ENCODE measurements around the gene ARHGEF26.

ARHGEF26 gene

DNA sequence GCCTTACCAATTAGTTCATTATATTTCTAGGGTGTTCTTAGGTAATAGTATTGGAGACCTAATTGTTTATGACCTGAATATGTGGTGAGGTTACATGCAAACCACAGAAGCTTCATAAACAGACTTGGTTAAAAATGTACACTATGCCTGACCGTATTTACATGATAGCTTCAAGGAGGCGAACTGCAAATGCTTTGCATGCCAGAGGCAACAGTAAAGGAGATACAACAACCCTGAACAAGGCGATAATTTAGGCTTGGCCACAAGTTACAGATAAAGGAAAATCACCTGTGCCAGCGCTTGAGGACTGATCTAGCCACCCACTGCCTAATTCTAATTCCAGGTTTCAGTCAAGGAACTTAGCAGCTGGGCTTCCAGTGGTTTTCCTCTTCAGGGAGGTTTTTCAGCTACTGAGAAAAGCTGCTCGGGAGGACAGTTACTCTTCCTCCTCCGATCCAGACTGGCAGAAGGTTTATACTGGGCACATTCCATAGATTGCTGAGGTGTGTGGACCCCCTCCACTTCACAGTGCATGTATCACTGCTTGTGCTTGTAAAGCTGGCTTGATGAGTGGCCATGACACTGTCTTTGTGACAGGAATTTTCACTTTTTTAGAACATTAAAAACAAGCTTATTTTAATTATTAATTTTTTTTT, 107.5 kb downstream of the ARHGEF26 start:
- TF ChIP-seq, protein P1, sequence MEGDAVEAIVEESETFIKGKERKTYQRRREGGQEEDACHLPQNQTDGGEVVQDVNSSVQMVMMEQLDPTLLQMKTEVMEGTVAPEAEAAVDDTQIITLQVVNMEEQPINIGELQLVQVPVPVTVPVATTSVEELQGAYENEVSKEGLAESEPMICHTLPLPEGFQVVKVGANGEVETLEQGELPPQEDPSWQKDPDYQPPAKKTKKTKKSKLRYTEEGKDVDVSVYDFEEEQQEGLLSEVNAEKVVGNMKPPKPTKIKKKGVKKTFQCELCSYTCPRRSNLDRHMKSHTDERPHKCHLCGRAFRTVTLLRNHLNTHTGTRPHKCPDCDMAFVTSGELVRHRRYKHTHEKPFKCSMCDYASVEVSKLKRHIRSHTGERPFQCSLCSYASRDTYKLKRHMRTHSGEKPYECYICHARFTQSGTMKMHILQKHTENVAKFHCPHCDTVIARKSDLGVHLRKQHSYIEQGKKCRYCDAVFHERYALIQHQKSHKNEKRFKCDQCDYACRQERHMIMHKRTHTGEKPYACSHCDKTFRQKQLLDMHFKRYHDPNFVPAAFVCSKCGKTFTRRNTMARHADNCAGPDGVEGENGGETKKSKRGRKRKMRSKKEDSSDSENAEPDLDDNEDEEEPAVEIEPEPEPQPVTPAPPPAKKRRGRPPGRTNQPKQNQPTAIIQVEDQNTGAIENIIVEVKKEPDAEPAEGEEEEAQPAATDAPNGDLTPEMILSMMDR (IDR thresholded peaks at IDR 0.05; ENCODE audit: low read length, missing control alignments): no peak
- no peak overlapping the region for H3K4me3 ChIP-seq (replicated peaks; ENCODE audit: low read depth, low read length)
- no peak for DNase-seq (ENCODE audit: low read depth)

DNA sequence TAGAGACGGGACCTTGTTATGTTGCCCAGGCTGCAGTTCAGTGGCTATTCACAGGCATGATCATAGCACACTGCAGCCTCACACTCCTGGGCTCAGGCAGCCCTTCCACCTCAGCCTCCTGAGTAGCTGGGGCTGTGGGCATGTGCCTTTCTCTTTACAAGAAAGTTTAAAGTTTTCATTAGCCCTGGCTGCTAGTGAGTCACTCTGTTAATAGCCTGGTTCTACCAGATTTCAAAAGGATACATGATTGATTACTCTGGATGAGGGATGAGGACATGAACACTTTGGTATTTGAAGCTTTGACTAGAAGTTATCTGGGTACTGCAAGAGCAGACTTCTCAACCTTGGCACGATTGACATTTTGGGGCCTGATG, 108.0 kb downstream of the ARHGEF26 start:
- TF ChIP-seq, protein P1 (IDR thresholded peaks at IDR 0.05; ENCODE audit: low read length, missing control alignments): no peak
- DNase-seq (ENCODE audit: low read depth): no peak
- H3K4me3 ChIP-seq (replicated peaks; ENCODE audit: low read depth, low read length): no peak overlapping the region

DNA sequence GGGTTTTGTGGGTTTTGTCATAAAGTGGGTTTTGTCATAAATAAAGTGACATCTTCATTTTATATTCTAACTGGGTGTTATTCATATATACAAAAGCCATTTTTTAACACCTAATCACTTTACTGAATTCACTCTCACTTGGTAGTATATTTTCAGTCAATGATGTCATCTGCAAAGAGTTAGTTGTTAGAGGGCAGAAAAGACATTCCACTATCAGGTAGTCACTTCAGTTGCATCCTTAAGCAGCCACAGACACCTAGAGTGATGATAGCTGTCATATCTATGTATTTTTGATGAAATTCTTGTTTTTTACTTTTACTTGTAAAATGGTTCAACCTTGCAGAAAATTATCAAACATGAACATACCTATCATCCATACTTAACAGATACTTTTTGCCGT, 114.1 kb downstream of the ARHGEF26 start:
- H3K4me3 ChIP-seq (replicated peaks; ENCODE audit: low read depth, low read length): no peak overlapping the region
- TF ChIP-seq, protein P1 (IDR thresholded peaks at IDR 0.05; ENCODE audit: low read length, missing control alignments): no peak
- no peak for DNase-seq (ENCODE audit: low read depth)

DNA sequence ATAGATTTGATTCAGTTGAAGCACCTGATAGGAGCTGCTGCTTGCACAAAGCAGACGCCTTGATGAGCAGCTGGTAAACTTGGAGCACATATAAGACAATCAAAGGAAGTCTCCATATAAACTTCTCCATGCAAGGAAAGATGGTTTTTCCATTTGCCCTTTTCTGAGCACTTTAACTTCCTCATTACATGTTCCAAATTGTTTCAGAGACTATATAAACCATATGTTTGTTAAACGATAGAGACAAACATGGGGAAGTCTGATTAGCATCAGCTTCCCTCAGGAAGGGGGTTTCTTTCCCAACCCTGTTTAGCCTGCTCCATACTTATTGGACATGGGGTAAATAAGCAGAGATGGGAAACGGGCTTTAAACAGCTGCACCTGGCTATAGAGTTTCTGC, 115.1 kb downstream of the ARHGEF26 start:
- TF ChIP-seq, protein P1 (IDR thresholded peaks at IDR 0.05; ENCODE audit: low read length, missing control alignments): no peak
- no peak overlapping the region for H3K4me3 ChIP-seq (replicated peaks; ENCODE audit: low read depth, low read length)
- no peak for DNase-seq (ENCODE audit: low read depth)

DNA sequence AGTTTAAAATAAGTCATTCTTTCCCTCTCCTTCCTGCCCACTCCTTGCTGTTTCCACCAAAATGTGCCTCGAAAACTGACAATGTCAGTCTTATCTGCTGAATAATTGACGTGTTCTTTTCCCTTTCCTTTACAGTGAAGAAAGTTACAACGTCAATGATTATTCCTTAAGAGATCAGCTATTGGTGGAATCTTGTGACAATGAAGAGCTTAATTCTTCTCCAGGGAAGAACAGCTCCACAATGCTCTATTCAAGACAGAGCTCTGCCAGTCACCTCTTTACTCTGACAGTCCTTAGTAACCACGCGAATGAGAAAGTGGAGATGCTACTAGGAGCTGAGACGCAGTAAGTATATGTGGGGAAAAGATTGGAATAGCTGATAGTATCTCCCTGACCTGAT, 119.0 kb downstream of the ARHGEF26 start:
- no peak for DNase-seq (ENCODE audit: low read depth)
- TF ChIP-seq, protein P1 (IDR thresholded peaks at IDR 0.05; ENCODE audit: low read length, missing control alignments): no peak
- no peak overlapping the region for H3K4me3 ChIP-seq (replicated peaks; ENCODE audit: low read depth, low read length)

DNA sequence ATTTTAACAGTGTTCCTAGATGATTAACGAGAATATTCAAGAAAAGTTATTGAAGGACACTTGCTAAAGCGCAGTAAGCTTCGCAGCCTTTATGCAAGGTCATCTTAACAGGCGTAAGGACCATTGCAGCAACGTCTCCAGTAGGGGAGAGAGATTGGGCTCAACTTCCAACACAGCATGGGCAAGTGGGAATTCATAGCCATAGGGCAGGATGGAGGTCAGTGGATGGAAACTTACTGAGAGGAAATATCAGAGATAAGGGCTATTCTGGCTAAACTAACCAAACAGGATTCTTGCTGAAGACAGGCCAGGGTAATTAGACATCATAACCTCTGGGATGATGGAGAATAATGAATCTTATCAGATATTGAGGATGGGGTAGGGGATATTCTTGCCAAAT, 120.3 kb downstream of the ARHGEF26 start:
- no peak overlapping the region for H3K4me3 ChIP-seq (replicated peaks; ENCODE audit: low read depth, low read length)
- TF ChIP-seq, protein P1 (IDR thresholded peaks at IDR 0.05; ENCODE audit: low read length, missing control alignments): no peak
- DNase-seq (ENCODE audit: low read depth): no peak

DNA sequence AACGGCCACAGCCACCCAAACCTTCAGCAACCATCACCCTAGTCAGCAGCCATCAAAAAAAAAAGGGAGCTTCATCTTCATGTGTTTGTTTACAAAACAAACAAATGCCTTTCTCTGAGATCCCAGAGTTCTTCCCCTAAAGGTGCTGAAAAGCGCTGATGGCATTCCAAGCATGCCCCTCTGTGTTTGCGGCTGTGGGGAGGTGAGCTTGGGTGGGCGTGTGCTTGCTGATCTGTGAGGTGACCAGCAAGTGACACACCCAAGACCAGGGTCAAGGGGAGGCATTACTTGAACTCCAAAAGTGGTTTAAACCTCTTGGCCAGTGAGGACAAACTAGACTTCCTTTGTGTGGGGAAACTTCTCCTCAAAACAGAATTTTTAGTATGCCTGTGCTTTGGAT, 121.6 kb downstream of the ARHGEF26 start:
- H3K4me3 ChIP-seq (replicated peaks; ENCODE audit: low read depth, low read length): no peak overlapping the region
- no peak for DNase-seq (ENCODE audit: low read depth)
- TF ChIP-seq, protein P1 (IDR thresholded peaks at IDR 0.05; ENCODE audit: low read length, missing control alignments): no peak
